Measurements from ENCODE around the gene PARD3B. TPM values are rescaled to one million over a fixed set of nuclear protein-coding genes. Genes with fewer than 3 reads are reported as not detected.
A peak's percentile ranks its signal among the peaks of the same experiment; 100 is the strongest.

Gene PARD3B
- total and polyA plus RNA-seq, 2 of the 8 experiments (the other 6 are each of a cell fraction or from before 2014, with no cell fraction given): 1.2 to 5.7 TPM

DNA sequence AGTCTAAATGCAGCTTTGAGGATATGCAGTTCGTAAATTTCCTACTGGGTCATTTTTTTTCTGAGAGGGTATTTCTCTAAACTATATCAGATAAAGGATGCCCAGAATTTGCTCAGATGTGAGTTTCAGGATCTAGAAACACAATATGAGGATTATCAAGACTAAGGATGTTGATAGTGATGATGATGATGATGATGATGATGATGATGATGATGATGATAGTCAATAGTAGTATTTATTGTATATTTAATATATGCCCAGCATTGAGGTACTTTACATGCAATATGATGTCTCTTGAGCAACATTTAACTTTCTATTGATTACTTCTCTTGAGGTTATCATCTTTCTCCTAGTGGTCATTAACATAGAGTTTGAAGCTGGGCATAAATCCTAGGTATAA, 914.9 kb downstream of the PARD3B start:
- Histone ChIP-seq H4K20me1 (replicated peaks in 1 of 2; ENCODE audit: control insufficient read depth in 1 of 2, insufficient read depth in 2 of 2, low read length in 2 of 2) (no peaks in the 10 kb centered on the region), H3K56ac (replicated peaks; ENCODE audit: insufficient read length, low read depth, low read length) (no peak overlapping the region), H3K79me2 (ENCODE audit: control insufficient read depth in 1 of 2, insufficient read depth in 2 of 2, low read length in 2 of 2) (no peaks in the 10 kb centered on the region), H4K8ac (ENCODE audit: extremely low read depth, insufficient read depth, low read length) (no peak overlapping the region), H2BK120ac (replicated peaks; ENCODE audit: low read depth, low read length) (peak overlapping the region; percentile 24), H3K14ac (ENCODE audit: insufficient read length) (no peak overlapping the region), H2BK12ac (ENCODE audit: low read depth, low read length) (no peak overlapping the region), H3K79me1 (ENCODE audit: low read depth, low read length) (no peaks in the 10 kb centered on the region), H3K27ac (ENCODE audit: low read depth, low read length) (no peak overlapping the region), H4K91ac (replicated peaks; ENCODE audit: insufficient read length, low read length) (no peak overlapping the region), H2BK5ac (ENCODE audit: low read depth, low read length) (no peak overlapping the region), H3K9ac (replicated peaks in 1 of 4; ENCODE audit: extremely low read depth in 1 of 4, low read depth in 3 of 4, low read length in 3 of 4) (no peak overlapping the region), H3K23me2 (ENCODE audit: low read depth, low read length) (no peaks in the 10 kb centered on the region), H3K4me2 (ENCODE audit: insufficient read depth in 1 of 2, low read depth in 2 of 2, low read length in 2 of 2) (no peak overlapping the region), H3K18ac (ENCODE audit: extremely low read depth, low read length) (no peak overlapping the region), H3K4me1 (replicated peaks in 1 of 4; ENCODE audit: control insufficient read depth in 3 of 4, insufficient read depth in 4 of 4, low read length in 3 of 4) (peaks cover 3 to 19% (median 17%) of the 10 kb centered on the region in 4 experiments; a peak in 6 of 7 replicates), H4K5ac (ENCODE audit: insufficient read length, low read depth, low read length) (no peak overlapping the region), H3K27me3 (replicated peaks in 1 of 4; ENCODE audit: control insufficient read depth in 3 of 4, extremely low read depth in 1 of 4, insufficient read depth in 3 of 4, low read length in 3 of 4) (no peaks in the 10 kb centered on the region), H2BK15ac (ENCODE audit: low read length) (no peak overlapping the region), H3K23ac (ENCODE audit: insufficient read length) (no peak overlapping the region), H2AFZ (ENCODE audit: low read length) (no peak overlapping the region), H3K4ac (replicated peaks; ENCODE audit: insufficient read length, low read depth, low read length) (no peak overlapping the region), H3K4me3 (ENCODE audit: extremely low read depth in 1 of 4, insufficient read depth in 2 of 4, low read depth in 3 of 4, low read length in 4 of 4) (no peak overlapping the region), H2AK5ac (ENCODE audit: low read depth, low read length) (no peak overlapping the region), H3K36me3 (ENCODE audit: control insufficient read depth in 2 of 4, insufficient read depth in 4 of 4, low read length in 3 of 4) (no peaks in the 10 kb centered on the region), H3K9me3 (ENCODE audit: insufficient read depth in 2 of 2, low read depth in 1 of 2, low read length in 1 of 2) (no peaks in the 10 kb centered on the region), H2BK20ac (ENCODE audit: low read length) (no peak overlapping the region)
- DNase-seq (ENCODE audit: low read depth in 1 of 2, low spot score in 2 of 2): no peak
- WGBS, 2 experiments (ENCODE audit: extremely low coverage in 1 of 2, insufficient coverage in 1 of 2, insufficient read length in 1 of 2, insufficient replicate concordance in 2 of 2, low coverage in 1 of 2, low lambda C conversion rate in 2 of 2, missing lambda C conversion rate in 1 of 2): 81% methylated on average over 1 of the region's 1 CpG; no CpG with 5 or more reads in 1 of the 2 experiments
- CTCF ChIA-PET (ENCODE audit: partially characterized antibody): no interaction called here
- POLR2A ChIA-PET (ENCODE audit: partially characterized antibody): no interaction called here
- no peak for FAIRE-seq
- TF ChIP-seq TAF1 (IDR thresholded peaks at IDR 0.05; ENCODE audit: low read depth, low read length): no peak
- TF ChIP-seq, protein P1, sequence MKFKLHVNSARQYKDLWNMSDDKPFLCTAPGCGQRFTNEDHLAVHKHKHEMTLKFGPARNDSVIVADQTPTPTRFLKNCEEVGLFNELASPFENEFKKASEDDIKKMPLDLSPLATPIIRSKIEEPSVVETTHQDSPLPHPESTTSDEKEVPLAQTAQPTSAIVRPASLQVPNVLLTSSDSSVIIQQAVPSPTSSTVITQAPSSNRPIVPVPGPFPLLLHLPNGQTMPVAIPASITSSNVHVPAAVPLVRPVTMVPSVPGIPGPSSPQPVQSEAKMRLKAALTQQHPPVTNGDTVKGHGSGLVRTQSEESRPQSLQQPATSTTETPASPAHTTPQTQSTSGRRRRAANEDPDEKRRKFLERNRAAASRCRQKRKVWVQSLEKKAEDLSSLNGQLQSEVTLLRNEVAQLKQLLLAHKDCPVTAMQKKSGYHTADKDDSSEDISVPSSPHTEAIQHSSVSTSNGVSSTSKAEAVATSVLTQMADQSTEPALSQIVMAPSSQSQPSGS (IDR thresholded peaks at IDR 0.05; ENCODE audit: low read length): no peak
- TF ChIP-seq, protein P2, sequence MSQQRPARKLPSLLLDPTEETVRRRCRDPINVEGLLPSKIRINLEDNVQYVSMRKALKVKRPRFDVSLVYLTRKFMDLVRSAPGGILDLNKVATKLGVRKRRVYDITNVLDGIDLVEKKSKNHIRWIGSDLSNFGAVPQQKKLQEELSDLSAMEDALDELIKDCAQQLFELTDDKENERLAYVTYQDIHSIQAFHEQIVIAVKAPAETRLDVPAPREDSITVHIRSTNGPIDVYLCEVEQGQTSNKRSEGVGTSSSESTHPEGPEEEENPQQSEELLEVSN (IDR thresholded peaks at IDR 0.05): no peak

All from H1 (cell line).